ENCODE data around the gene FLVCR1.
"Not testable (repeated sequence)": the region's sequence is repeated elsewhere in the genome, so short reads cannot be mapped to it uniquely, and the experiment has no call there.

FLVCR1 gene

DNA sequence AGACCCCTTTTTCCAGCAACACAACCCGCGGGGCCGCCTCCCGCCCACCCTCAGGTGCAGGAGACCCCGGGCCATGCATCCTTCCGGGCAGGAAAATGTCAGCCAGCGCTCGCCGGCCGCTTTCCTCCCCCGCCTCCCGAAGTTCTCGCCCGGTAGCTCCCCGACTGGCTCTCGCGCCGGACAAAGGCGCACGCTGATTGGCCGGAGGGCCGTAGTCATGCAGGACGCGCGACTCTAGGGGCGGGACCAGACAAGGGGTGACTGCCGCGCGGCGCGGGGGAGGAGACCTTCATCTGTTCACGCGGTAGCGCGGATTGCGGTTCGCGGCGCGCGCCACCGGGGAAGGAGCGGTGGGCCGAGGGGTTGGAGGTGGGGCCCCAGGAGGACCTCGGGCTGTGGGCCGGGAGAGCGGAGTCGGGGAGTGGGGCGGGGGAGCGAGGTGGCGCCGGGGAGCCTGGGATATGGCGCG lies at the start of gene FLVCR1:
FLVCR1 (plus strand) TSS at position 284 of the 469 bp plus-strand sequence; CDS start at position 462, 178 bp downstream.
- DNase-seq: peak; percentile 54 to 98 (median 93)

DNA sequence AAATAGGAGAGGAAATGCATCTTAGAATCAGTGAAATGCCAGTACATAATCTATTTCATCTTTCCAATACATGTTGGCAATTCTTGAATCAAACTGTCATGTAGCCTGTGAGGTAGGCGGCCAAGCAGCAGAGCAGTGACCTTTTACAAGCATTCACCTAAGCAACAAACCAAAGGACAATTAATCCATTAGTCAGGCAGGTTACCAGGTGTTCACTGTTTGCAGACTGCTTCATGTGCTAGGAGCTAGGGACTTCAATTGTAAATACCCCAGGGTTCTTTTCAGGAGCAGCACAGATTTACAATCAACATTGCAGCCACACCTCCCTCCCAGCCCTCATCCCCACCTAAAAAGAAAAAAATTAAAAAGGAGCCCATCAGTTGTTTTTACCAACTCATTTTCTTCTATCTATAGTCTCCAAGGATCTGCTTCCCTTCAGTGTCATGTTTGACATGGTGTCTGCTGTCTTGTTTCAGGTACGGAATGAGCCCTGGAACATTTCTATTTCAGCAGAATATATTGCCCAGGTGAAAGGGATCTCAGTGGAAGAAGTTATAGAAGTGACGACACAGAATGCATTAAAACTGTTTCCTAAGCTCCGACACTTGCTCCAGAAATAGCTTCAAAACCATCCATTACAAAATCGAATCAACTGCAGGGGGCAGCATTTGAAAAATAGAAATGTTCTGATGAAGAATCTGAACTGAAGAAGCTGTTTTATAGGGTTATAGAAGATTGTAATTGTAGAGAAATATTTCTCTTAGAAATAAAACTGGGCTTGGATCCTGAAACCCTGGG lies 43.3 kb upstream of the FLVCR1 start:
- peak in 4 of 56 donors; percentile 1 to 60 (median 37) for DNase-seq

DNA sequence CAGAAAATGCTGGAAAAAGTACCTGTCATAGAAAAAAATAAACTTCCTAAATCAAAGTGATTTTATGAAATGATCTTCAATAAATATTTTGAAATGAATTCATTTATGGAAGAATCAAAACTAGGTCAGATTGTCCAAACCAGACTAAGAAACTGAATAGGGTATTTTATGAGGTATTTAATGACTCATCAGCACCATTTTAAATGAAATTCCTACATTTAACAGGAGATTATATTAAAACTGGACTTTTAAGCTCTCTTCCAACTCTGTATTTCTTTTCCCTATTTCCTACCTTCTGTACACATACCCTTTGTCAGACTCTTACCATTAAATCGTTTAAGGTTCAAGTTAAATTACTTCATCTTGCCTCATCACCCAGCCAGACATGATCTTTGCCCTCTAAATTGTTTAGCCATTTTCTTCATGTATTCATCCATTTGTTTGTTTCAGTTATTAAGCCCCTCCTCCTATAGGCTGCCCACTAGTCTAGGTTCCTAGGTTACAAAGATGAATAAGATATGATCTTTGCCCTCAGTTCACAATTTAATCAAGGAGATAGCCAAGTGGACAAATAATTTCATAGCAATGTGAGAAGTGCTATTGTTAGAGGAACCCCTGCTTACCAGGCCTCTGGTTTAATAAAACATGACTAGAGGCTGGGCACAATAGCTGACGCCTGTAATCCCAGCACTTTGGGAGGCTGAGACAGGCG lies 41.4 kb upstream of the FLVCR1 start:
- no peak for DNase-seq

DNA sequence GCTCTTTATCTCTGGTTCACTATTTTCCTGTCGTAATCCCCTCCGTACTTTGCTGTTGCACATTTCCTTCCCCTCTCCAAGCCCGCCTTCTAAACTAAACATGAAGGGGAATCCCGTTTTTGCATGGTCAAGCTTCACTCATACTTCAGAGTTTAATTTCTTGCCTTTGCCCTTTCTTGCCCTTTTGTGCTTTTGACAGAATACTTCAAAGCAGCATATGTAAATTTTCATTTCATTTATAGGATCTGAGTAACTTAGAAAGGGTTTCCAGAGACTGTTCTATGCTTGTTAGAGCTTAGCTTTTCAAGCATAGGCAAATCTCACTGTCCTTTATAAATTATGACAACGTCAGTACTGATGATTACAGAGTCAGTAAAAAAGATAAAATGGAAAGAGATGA lies 38.3 kb upstream of the FLVCR1 start:
- no peak for DNase-seq

DNA sequence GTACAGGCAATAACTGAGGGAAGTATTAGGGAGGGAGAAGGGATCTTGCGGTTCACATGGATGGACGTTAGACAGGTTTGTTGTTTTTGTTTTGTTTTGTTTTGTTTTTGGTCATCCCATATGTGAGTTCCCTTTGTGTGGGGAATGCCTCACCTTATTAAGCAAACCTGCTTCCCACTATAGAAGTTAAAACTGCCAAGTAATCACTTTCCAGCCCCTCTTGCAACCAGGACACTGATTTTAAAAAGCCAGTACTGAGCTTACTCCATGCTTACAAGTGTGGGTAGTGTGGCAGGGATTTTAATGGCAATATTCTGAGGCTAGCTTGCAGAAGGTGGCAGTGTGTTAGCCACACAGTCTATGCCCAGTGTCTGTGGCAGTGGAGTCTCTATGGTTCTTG lies 37.1 kb upstream of the FLVCR1 start:
- no peak for DNase-seq

DNA sequence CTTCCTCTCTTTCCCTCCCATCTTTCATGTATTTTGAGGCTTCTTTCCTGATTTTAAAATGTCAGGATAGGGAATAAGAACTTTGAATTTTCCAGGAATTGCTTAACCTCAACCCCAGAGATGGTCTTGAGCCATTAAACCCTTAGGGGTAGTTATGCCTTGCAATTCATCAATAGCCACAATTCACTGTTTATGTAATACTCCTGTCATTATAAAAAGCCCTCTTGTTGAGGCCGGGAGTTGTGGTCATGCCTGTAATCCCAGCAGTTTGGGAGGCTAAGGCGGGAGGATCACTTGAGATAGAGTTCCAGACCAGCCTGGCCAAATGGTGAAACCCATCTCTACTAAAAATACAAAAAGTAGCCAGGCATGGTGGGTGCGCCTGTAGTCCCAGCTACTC lies 35.1 kb upstream of the FLVCR1 start:
- DNase-seq: no peak

DNA sequence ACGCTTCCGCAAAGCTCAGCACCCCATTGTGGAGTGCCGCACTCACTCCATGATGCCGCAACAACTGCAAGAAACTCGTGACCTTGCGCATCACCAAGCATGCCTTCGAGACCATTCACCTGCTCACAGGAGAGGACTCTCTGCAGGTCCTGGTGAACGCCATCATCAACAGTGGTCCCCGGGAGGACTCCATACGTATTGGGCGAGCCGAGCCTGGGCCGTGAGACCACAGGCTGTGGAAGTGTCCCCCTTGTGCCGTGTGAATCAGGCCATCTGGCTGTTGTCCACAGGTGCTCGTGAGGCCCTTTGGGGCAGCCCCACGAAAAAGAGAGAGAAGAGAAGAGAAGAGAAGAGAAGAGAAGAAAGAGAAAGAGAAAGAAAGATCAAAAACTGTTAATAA lies 33.9 kb upstream of the FLVCR1 start:
- no peak for DNase-seq

DNA sequence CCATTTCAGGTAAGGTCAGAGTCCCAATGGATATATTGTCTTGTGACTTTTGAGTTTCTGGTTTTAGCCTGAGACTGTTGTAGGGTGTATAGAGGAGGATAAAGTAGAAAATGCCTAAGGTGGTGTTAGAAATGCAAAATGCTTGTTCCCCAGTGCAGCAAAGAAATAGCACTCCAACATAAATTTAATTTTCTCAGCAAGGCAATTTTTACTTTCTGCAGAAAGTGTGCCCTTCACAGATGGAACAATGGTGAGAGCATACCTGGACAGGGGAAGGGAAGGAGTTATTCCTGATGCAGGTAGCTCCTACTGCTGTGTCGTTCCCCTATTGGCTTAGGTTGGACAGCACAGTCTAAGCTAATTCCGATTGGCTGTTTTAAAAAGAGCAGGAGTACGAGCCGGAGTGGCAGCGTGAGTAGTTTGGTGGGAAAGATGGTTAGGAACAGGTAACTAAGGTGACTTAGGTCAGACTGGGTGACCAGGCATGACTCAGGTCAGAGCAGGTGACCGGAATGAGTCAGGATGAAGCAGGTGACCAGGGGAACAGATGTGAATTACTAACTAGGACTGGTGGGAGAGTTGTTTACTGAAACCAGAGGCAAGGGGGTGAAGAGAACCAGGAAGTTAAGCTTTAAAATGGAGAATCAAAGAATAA lies 32.1 kb upstream of the FLVCR1 start:
- DNase-seq: no peak

DNA sequence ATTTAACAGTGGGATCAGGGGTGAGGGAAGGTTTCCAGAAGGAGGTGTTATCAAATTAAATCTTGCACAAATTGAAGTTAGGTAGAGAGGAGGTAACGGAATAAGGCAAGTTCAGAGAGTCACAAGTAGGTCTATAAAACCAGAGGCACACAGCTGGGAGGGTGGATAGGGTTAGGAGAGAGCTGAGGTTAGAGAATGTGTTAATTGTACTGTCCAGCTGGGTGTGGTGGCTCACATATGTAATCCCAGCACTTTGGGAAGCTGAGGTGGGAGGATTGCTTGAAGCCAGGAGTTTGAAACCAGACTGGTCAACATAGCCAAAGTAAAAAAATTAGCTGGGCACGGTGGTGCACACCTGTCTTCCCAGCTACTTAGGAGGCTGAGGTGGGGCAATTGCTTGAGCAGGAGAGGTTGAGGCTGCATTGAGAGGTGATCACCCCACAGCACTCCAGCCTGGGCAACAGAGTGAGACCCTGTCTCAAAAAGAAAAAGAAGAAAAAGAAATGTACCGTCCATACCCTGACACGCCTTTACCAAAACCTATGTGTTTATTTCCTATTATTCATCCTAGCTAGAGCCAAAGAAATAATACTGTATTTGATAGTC lies 30.8 kb upstream of the FLVCR1 start:
- DNase-seq: no peak

DNA sequence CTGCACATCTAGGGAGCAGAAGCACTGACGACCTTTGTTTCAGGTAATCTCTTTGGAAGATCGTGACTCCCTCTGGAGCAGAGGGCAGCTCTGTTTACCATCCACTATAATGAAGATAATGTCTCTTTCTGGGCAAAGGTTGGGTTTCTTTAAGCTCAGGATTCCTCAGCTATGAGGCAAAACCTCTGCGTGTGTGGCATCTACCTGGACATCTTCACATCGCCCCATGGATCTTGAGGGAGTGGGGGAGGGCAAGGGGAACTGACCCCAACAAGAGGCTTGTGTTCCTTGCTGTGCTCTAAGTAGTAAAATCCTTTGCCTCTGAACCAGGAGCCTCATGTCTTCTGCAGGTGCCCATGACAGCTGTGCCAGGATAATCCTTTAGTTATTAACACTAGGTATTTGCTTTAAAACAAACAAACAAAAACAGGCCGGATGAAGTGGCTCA lies 30.2 kb upstream of the FLVCR1 start:
- DNase-seq: no peak

DNA sequence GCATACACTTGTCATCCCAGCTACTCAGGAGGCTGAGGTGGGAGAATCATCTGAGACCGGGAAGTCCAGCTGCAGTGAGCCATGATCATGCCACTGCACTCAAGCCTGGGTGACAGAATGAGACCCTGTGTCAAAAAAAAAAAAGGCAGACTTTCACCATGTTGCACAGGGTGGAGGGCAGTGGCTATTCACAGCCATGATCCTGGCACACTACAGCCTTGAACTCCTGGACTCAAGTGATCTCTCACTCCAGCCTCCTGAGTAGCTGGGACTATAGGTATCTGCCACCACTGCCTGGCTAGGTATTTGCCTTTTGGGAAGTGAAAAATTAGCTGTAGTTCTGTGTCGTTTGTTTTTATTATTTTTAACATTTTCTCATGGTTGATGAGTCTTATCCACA lies 29.7 kb upstream of the FLVCR1 start:
- no peak for DNase-seq

DNA sequence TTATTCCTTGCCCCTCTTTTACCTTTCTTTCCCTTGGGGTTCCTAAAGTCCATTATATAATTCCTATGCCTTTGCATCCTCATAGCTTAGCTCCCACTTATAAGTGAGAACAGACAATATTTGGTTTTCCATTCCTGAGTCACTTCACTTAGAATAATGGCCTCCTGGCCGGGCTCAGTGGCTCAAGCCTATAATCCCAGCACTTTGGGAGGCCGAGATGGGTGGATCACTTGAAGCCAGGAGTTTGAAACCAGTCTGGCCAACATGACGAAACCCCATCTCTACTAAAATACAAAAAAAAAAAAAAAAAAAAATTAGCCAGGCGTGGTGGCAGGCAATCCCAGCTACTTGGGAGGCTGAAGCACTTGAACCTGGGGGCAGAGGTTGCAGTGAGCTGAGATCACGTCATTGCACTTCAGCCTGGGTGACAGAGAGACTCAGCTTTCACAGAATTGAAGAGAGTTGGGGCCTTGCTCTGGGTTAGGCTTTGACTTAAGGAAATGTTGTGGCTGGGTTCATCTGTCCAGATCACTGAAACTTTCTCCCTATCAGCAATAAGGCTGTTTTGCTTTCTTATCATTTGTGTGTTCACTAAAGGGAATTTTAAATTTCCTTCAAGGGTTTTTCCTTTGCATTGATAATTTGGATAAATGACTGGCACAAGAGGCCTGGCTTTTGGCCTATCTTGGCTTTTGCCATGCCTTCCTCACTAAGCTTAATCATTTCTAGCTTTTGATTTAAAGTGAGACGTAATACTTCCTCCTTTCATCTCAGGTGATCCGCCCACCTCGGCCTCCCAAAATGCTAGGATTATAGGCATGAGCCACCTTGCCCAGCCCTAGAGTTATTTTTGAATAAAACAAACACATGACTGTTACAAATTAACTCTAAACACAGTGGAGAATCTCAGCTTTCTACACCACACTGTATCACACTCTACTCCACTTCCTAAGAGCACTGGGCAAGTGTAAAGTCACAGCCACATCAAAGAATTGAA lies 24.6 kb upstream of the FLVCR1 start:
- DNase-seq: not testable (repeated sequence)

DNA sequence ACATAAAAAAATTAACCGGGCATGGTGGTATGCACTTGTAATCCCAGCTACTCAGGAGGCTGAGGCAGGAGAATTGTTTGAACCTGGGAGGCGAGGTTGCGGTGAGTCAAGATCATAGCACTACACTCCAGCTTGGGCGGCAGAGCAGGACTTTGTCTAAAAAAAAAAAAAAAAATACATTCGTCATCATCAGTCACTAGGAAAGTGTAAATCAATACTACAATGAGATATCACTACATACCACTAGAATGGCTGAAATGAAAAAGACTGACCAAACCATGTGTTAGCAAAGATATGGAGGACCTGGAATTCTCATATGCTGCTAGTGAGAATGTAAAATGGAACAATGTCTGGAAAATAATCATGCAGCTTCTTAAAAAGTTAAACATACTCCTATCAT lies 19.9 kb upstream of the FLVCR1 start:
- no peak for DNase-seq

DNA sequence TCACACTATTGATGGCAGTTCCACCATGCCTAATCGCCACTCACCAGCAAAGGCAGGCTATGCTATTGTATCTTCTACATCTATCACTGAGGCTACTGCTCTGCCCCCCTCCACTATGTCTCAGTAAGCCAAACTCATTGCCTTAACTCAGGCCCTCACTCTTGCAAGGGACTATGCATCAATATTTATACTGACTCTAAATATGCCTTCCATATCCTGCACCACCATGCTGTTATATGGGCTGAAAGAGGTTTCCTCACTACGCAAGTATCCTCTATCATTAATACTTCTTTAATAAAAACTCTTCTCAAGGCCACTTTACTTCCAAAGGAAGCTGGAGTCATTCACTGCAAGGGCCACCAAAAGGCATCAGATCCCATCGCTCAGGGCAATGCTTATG lies 13.6 kb upstream of the FLVCR1 start:
- DNase-seq: not testable (repeated sequence)

DNA sequence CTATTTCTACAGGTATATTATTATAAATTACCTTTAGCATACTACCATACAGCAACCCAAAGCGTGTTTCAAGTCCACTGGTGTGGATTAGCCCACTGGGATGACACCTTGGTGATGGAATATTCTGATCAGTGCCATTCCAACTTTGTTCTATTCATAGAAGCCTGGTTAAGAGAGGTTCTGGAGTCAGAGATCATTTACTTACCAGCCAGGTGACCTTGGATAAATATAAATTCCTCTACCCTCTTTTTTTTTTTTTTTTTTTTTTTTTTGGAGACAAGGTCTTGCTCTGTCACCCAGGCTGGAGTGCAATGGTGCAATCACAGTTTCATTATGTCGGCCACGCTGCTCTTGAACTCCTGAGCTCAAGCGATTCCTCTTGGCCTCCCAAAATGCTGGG lies 10.5 kb upstream of the FLVCR1 start, which contains the start of gene SPATA45:
SPATA45 (minus strand) TSS at position 101 of the 400 bp plus-strand sequence. CDS start 11,500 bp downstream, outside the sequence.
- DNase-seq: no peak

DNA sequence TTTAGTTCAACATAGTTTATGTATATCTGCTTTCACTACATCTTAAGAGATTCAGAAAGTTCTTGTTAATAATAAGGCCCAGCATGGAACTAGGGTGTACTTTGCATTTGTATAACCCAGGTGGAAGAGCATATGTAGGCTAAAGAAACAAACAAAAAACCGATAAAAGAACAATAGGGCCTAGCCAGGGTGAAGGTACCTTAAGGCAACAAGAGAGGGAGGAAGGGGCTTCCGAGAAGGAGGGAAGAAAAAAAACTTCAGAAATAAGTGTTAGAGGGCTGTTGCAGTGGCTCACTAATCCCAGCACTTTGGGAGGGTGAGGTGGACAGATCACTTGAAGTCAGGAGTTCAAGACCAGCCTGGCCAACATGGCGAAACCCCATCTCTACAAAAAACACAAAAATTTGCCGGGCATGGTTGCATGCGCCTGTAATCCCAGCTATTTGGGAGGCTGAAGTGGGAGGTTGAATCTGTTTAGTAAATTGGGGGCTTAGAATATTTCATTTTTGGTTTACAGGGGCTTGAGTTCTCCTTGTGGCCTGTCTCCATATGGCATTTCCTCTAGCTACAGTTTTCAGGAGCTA lies 5.9 kb upstream of the FLVCR1 start:
- no peak for DNase-seq

DNA sequence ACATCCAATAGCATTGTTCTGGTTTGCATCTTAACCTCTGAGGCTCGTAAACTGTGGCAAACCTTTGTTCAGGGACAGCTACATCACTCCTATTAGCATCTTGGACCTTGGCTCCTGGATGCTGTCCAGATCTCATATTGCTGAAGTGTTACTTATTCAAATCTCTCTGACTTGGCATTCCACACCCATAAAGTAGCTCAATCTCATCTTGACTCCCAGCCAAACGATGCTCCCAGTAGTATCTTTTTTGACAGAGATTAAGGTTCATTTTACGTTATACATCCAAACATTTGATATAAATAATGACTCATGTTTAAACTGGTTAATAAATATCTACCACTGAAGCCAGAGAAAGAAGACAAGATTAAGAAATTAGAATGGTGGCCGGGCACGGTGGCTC lies 4.4 kb upstream of the FLVCR1 start:
- no peak for DNase-seq

DNA sequence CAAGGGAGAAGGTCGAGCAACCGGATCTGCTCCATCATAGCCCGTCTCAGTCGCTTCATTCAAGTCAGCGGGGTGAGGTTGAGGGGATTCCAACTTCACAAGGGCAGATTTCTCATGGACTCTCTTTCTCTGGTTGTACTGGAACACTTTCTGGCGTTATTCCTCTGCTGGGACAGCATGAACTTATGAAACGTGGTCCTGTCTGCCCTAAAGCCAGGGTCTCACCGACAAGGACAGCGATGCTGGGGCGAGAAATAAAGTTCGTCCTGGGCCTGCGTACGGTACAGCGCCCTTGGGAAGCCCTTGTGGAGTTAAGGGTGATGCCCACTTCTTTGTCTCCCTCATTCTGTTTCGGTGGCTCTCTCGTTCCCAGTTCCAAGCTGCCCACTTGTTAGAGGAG lies 1.3 kb upstream of the FLVCR1 start:
- DNase-seq: no peak

DNA sequence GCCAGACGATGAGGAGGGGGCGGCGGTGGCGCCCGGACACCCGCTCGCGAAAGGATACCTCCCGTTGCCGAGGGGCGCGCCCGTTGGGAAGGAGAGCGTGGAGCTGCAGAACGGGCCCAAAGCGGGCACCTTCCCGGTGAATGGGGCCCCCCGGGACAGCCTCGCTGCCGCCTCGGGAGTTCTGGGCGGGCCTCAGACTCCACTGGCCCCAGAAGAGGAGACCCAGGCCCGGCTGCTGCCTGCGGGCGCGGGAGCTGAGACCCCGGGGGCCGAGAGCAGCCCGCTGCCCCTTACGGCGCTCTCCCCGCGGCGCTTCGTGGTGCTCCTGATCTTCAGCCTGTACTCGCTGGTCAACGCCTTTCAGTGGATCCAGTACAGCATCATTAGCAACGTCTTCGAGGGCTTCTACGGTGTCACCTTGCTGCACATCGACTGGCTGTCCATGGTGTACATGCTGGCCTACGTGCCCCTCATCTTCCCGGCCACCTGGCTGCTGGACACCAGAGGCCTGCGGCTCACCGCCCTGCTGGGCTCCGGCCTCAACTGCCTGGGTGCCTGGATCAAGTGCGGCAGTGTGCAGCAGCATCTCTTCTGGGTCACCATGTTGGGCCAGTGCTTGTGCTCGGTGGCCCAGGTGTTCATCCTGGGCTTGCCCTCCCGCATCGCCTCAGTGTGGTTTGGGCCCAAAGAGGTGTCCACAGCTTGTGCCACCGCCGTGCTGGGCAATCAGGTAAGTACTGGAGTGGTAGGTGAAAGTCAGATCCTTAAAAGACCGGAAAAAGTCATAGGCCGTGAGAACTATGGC lies 588 bp downstream of the FLVCR1 start:
- peak in 35 of 56 donors; percentile 4 to 70 (median 32) for DNase-seq

Measured in amygdala (tissue), 56 donors.